ENCODE results near the gene POLDIP2. TPM values are rescaled to one million over a fixed set of nuclear protein-coding genes. Genes with fewer than 3 reads are reported as not detected.

The POLDIP2 gene
- total and polyA plus RNA-seq, 10 of the 15 experiments (the other 5 are each of a cell fraction or from before 2014, with no cell fraction given), result 22.8 to 196 (median 121) TPM

DNA sequence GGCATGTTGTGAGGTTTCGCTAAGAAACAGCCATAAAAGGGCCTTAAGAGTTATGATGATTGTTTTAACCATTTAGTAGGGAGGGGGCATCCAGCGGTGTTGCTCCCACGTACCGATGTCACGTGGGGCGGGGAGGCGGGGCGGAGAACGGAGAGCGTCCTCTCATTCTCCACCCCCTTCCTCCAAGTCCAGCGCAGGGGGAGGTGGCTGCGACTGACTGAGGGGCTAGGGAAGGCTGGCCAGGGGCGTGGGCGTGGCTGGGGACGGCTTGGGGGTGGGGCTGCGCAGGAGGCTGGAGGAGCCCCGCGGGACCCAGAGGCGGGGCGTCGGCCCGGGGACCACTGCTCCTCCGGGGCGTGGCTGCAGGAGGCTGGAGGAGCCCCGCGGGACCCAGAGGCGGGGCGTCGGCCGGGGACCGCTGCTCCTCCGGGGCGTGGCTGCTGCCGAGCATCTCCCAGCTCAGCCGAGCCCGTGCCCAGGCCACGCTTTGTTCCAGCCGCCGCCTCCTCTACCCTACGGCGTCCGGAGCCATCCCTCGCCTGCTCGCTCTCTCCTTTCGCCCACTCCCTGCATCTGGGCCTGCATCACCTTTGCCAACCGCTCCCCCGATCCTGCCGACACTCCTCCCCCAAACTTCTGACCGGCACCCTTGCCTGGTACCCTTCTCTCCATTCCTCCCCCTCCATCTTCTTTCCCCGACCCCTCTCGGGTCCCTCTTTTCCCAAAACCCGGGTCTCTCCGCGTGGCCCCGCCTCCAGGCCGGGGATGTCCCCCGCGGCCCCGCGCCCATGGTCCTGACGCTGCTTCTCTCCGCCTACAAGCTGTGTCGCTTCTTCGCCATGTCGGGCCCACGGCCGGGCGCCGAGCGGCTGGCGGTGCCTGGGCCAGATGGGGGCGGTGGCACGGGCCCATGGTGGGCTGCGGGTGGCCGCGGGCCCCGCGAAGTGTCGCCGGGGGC is 14.2 kb upstream of the POLDIP2 start, which contains the start of gene SARM1:
Gene SARM1 (plus strand): TSS at position 450 of the 958 bp plus-strand sequence. CDS start 339 bp downstream, at position 789.
- peak within 1 kb of the TSS; percentile 88 for H3K4me3 ChIP-seq
- ATAC-seq (peak; percentile 97), DNase-seq (ENCODE audit: low read depth, low spot score) (peak; percentile 63), FAIRE-seq (peak; percentile 84)
- 1% methylated on average over 46 of the region's 80 CpGs for WGBS (ENCODE audit: insufficient coverage, insufficient replicate concordance, low lambda C conversion rate, missing lambda C conversion rate)
- POLR2A ChIA-PET, result interaction anchor here (0.6 kb wide), 1 partner anchor 195 kb away, joined by 3 read pairs; no protein-coding TSS in a partner anchor
- in situ Hi-C loops (cut with MboI), result loop anchor here (10.0 kb wide), 1 partner anchor 173 kb away; no protein-coding TSS in a partner anchor
- intact Hi-C loops (cut with micrococcal nuclease; ENCODE audit: unreplicated experiment), result loop anchor here (10.0 kb wide), 2 partner anchors 63 to 173 kb away; no protein-coding TSS in a partner anchor
- H3K36me3 ChIP-seq (ENCODE audit: control insufficient read depth in 2 of 2, insufficient read depth in 2 of 2, low read length in 1 of 2), result no peaks in the 10 kb centered on the region
- peak within 1 kb of the TSS; percentile 65 for H2AFZ ChIP-seq (ENCODE audit: control insufficient read depth, low read depth, low read length)
- RAD21 ChIA-PET (ENCODE audit: unreplicated experiment), result interaction anchor here (0.7 kb wide), 1 partner anchor 131 kb away, joined by 3 read pairs; no protein-coding TSS in a partner anchor
- no TSS peak for BruUV-seq (replicated peaks)
- H3K4me2 ChIP-seq (ENCODE audit: control insufficient read depth, insufficient read depth), result peak within 1 kb of the TSS; percentile 93
- H3K9ac ChIP-seq (ENCODE audit: control insufficient read depth, insufficient read depth, low read length), result peak within 1 kb of the TSS; percentile 67
- H3K79me2 ChIP-seq (ENCODE audit: control insufficient read depth, insufficient read depth, low read length), result peaks cover 2% of the 10 kb centered on the region; the same call in 1 of the 2 replicates
- peaks cover 7% of the 10 kb centered on the region for H3K4me1 ChIP-seq (ENCODE audit: control insufficient read depth, insufficient read depth, low read length)
- SMC1A ChIA-PET (ENCODE audit: uncharacterized antibody, unreplicated experiment), result interaction anchor here (1.4 to 1.5 kb wide), 2 partner anchors 20 to 45 kb away, joined by 3 to 5 read pairs; no protein-coding TSS in a partner anchor
- no peaks in the 10 kb centered on the region for H3K9me3 ChIP-seq (replicated peaks; ENCODE audit: control insufficient read depth, insufficient read depth, low read length)
- CTCF ChIA-PET, result interaction anchor here (1.7 kb wide), 1 partner anchor 45 kb away, joined by 5 read pairs; no protein-coding TSS in a partner anchor
- H3K27me3 ChIP-seq (replicated peaks in 1 of 2; ENCODE audit: control insufficient read depth in 2 of 2, insufficient read depth in 2 of 2, low read length in 1 of 2), result no peaks in the 10 kb centered on the region
- H3K27ac ChIP-seq (ENCODE audit: control insufficient read depth, insufficient read depth), result no peak within 1 kb of the TSS
- H4K20me1 ChIP-seq (ENCODE audit: control insufficient read depth, insufficient read depth), result peaks cover 3% of the 10 kb centered on the region; the same call in 1 of the 2 replicates
- TF ChIP-seq KLF5 (IDR thresholded peaks at IDR 0.05; ENCODE audit: partially characterized antibody) (no peak), EGR1 (IDR thresholded peaks at IDR 0.05; ENCODE audit: borderline replicate concordance in 1 of 2, low read depth in 2 of 2, low read length in 2 of 2) (peak in 1 of 2 experiments; percentile 72; a peak in 2 of 3 replicates), RAD21 (IDR thresholded peaks at IDR 0.05; ENCODE audit: insufficient read depth, low read depth, low read length) (no peak)
- TF ChIP-seq, protein P1, sequence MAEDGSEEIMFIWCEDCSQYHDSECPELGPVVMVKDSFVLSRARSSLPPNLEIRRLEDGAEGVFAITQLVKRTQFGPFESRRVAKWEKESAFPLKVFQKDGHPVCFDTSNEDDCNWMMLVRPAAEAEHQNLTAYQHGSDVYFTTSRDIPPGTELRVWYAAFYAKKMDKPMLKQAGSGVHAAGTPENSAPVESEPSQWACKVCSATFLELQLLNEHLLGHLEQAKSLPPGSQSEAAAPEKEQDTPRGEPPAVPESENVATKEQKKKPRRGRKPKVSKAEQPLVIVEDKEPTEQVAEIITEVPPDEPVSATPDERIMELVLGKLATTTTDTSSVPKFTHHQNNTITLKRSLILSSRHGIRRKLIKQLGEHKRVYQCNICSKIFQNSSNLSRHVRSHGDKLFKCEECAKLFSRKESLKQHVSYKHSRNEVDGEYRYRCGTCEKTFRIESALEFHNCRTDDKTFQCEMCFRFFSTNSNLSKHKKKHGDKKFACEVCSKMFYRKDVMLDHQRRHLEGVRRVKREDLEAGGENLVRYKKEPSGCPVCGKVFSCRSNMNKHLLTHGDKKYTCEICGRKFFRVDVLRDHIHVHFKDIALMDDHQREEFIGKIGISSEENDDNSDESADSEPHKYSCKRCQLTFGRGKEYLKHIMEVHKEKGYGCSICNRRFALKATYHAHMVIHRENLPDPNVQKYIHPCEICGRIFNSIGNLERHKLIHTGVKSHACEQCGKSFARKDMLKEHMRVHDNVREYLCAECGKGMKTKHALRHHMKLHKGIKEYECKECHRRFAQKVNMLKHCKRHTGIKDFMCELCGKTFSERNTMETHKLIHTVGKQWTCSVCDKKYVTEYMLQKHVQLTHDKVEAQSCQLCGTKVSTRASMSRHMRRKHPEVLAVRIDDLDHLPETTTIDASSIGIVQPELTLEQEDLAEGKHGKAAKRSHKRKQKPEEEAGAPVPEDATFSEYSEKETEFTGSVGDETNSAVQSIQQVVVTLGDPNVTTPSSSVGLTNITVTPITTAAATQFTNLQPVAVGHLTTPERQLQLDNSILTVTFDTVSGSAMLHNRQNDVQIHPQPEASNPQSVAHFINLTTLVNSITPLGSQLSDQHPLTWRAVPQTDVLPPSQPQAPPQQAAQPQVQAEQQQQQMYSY (CRISPR knock-in tag; IDR thresholded peaks at IDR 0.05), result no peak
- TF ChIP-seq, protein P2, sequence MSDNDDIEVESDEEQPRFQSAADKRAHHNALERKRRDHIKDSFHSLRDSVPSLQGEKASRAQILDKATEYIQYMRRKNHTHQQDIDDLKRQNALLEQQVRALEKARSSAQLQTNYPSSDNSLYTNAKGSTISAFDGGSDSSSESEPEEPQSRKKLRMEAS (IDR thresholded peaks at IDR 0.05; ENCODE audit: low read depth, low read length), result peak; percentile 86
- TF ChIP-seq, protein P3, sequence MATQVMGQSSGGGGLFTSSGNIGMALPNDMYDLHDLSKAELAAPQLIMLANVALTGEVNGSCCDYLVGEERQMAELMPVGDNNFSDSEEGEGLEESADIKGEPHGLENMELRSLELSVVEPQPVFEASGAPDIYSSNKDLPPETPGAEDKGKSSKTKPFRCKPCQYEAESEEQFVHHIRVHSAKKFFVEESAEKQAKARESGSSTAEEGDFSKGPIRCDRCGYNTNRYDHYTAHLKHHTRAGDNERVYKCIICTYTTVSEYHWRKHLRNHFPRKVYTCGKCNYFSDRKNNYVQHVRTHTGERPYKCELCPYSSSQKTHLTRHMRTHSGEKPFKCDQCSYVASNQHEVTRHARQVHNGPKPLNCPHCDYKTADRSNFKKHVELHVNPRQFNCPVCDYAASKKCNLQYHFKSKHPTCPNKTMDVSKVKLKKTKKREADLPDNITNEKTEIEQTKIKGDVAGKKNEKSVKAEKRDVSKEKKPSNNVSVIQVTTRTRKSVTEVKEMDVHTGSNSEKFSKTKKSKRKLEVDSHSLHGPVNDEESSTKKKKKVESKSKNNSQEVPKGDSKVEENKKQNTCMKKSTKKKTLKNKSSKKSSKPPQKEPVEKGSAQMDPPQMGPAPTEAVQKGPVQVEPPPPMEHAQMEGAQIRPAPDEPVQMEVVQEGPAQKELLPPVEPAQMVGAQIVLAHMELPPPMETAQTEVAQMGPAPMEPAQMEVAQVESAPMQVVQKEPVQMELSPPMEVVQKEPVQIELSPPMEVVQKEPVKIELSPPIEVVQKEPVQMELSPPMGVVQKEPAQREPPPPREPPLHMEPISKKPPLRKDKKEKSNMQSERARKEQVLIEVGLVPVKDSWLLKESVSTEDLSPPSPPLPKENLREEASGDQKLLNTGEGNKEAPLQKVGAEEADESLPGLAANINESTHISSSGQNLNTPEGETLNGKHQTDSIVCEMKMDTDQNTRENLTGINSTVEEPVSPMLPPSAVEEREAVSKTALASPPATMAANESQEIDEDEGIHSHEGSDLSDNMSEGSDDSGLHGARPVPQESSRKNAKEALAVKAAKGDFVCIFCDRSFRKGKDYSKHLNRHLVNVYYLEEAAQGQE (IDR thresholded peaks at IDR 0.05; ENCODE audit: low read depth, low read length), result no peak
- TF ChIP-seq, protein P4, sequence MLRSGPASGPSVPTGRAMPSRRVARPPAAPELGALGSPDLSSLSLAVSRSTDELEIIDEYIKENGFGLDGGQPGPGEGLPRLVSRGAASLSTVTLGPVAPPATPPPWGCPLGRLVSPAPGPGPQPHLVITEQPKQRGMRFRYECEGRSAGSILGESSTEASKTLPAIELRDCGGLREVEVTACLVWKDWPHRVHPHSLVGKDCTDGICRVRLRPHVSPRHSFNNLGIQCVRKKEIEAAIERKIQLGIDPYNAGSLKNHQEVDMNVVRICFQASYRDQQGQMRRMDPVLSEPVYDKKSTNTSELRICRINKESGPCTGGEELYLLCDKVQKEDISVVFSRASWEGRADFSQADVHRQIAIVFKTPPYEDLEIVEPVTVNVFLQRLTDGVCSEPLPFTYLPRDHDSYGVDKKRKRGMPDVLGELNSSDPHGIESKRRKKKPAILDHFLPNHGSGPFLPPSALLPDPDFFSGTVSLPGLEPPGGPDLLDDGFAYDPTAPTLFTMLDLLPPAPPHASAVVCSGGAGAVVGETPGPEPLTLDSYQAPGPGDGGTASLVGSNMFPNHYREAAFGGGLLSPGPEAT (IDR thresholded peaks at IDR 0.05; ENCODE audit: low read depth), result no peak
- TF ChIP-seq, protein P5, sequence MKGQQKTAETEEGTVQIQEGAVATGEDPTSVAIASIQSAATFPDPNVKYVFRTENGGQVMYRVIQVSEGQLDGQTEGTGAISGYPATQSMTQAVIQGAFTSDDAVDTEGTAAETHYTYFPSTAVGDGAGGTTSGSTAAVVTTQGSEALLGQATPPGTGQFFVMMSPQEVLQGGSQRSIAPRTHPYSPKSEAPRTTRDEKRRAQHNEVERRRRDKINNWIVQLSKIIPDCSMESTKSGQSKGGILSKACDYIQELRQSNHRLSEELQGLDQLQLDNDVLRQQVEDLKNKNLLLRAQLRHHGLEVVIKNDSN (IDR thresholded peaks at IDR 0.05; ENCODE audit: borderline replicate concordance, extremely low read length, insufficient read depth, low read depth, low read length), result peak; percentile 92

Measured in GM12878 (cell line).